Karpas-422 (cell line): Measurements from ENCODE around the gene TUBA4A. TPM values are rescaled to one million over a fixed set of nuclear protein-coding genes. Genes with fewer than 3 reads are reported as not detected.

Source experiments
- DNase-seq: peaks from one replicate; pipeline ENCODE4 v3.0.0-alpha.2; 2015
- H2AFZ ChIP-seq: fragments of 200-600 bp; sonication (generic); 2 replicates; pipeline ENCODE4 v1.6.1; 2014; ENCODE audit warnings: antibody characterized with exemption, low read length, mixed read lengths
- H3K27ac ChIP-seq: fragments of 200-600 bp; sonication (generic); 2 replicates; pipeline ENCODE4 v1.5.1; 2014; ENCODE audit warnings: mild to moderate bottlenecking, low read length, moderate library complexity
- H3K27me3 ChIP-seq: fragments of 200-600 bp; sonication (generic); 2 replicates; pipeline ENCODE4 v1.6.1; 2014; ENCODE audit warnings: low read length, mixed read lengths
- H3K36me3 ChIP-seq: fragments of 200-600 bp; sonication (generic); 2 replicates; pipeline ENCODE4 v1.6.1; 2014; ENCODE audit warnings: low read length, mixed read lengths; ENCODE audit not compliant: insufficient read depth
- H3K4me1 ChIP-seq: fragments of 200-600 bp; sonication (generic); 2 replicates; pipeline ENCODE4 v1.6.1; 2014; ENCODE audit warnings: mild to moderate bottlenecking, low read length, mixed read lengths
- H3K4me2 ChIP-seq: fragments of 200-600 bp; sonication (generic); 2 replicates; pipeline ENCODE4 v1.6.1; 2014; ENCODE audit warnings: low read length, low read depth, mild to moderate bottlenecking; ENCODE audit not compliant: poor library complexity, severe bottlenecking
- H3K4me3 ChIP-seq: fragments of 200-600 bp; sonication (generic); 2 replicates; pipeline ENCODE4 v1.5.1; 2014; ENCODE audit warnings: mild to moderate bottlenecking, antibody characterized with exemption, low read length, mixed read lengths
- H3K79me2 ChIP-seq: fragments of 200-600 bp; sonication (generic); 2 replicates; pipeline ENCODE4 v1.6.1; 2014; ENCODE audit warnings: mild to moderate bottlenecking, low read length, mixed read lengths
- H3K9ac ChIP-seq: fragments of 200-600 bp; sonication (generic); 2 replicates; pipeline ENCODE4 v1.6.0; 2014; ENCODE audit warnings: low read length
- H3K9me2 ChIP-seq: fragments of 200-600 bp; sonication (generic), shearing (Covaris generic); replicated peaks from 2 replicates; pipeline ENCODE4 v1.6.0; 2014; ENCODE audit warnings: mild to moderate bottlenecking, low read length, moderate library complexity; ENCODE audit not compliant: insufficient read depth
- H3K9me3 ChIP-seq: fragments of 300-700, 200-600 bp; sonication (generic); 2 replicates; pipeline ENCODE4 v1.6.1; 2014; ENCODE audit warnings: low read length, mixed read lengths
- H4K20me1 ChIP-seq: fragments of 200-600 bp; sonication (generic); 2 replicates; pipeline ENCODE4 v1.6.1; 2014; ENCODE audit warnings: mild to moderate bottlenecking, antibody characterized with exemption, low read length, low read depth; ENCODE audit not compliant: insufficient read depth
- total RNA-seq: library from RNA; depleted of rRNA; stranded (reverse); fragments of >200 nt; shearing (Covaris generic); gene quantifications from 2 replicates; pipeline ENCODE4 v1.2.3, GENCODE V29; 2014; ENCODE audit warnings: low replicate concordance

The TUBA4A gene
- total RNA-seq, 1 experiment from 2014 or later = 61.8 TPM

DNA sequence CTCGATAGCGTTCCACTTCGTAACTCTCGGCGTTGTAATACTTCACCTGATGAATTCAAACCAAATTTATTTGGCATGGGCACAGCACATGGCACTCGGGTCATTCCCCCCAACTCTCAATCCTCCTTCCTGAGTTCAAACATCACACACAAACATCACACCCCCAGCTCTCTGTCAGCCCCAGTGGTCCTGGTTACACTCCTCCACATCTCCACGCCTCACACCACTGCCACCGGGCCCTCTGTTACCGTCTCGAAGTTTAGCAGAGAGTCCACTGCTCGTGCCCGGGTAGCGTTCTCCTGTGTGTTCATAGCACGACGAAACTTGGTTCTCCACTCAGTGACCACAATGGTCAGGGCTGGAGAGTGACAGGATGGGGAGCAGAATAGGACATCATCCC lies 39.6 kb downstream of the TUBA4A start:
- peaks cover 27% of the 10 kb centered on the region for H3K79me2 ChIP-seq
- H3K9ac ChIP-seq = no peak overlapping the region
- no peak for DNase-seq
- no peak overlapping the region for H3K4me3 ChIP-seq
- no peaks in the 10 kb centered on the region for H3K9me2 ChIP-seq
- H3K4me2 ChIP-seq = no peak overlapping the region
- H3K27me3 ChIP-seq = no peaks in the 10 kb centered on the region
- no peak overlapping the region for H2AFZ ChIP-seq
- H3K4me1 ChIP-seq = peaks cover 24% of the 10 kb centered on the region
- no peaks in the 10 kb centered on the region for H4K20me1 ChIP-seq
- H3K27ac ChIP-seq = no peak overlapping the region
- H3K9me3 ChIP-seq = no peaks in the 10 kb centered on the region
- H3K36me3 ChIP-seq = peaks cover 23% of the 10 kb centered on the region

GRCh38 chr2:219213486-219214071 lies 40.1 kb downstream of the TUBA4A start:
- H3K36me3 ChIP-seq = peaks cover 27% of the 10 kb centered on the region
- H3K9me2 ChIP-seq = no peaks in the 10 kb centered on the region
- H2AFZ ChIP-seq = no peak overlapping the region
- no peaks in the 10 kb centered on the region for H3K27me3 ChIP-seq
- H4K20me1 ChIP-seq = no peaks in the 10 kb centered on the region
- H3K9me3 ChIP-seq = no peaks in the 10 kb centered on the region
- no peak overlapping the region for H3K9ac ChIP-seq
- H3K79me2 ChIP-seq = peaks cover 27% of the 10 kb centered on the region
- H3K4me1 ChIP-seq = peaks cover 20% of the 10 kb centered on the region
- H3K4me3 ChIP-seq = no peak overlapping the region
- H3K4me2 ChIP-seq = no peak overlapping the region
- no peak overlapping the region for H3K27ac ChIP-seq
- DNase-seq = peak; percentile 16

- Histone ChIP-seq H3K9me2 (no peaks in the 10 kb centered on the region), H3K79me2 (peaks cover 22% of the 10 kb centered on the region), H2AFZ (no peak overlapping the region), H3K9me3 (no peaks in the 10 kb centered on the region), H3K9ac (no peak overlapping the region), H3K4me1 (peaks cover 15% of the 10 kb centered on the region), H3K27ac (no peak overlapping the region), H3K27me3 (no peaks in the 10 kb centered on the region), H3K36me3 (peaks cover 31% of the 10 kb centered on the region), H3K4me2 (no peak overlapping the region), H3K4me3 (no peak overlapping the region), H4K20me1 (no peaks in the 10 kb centered on the region)
- DNase-seq = peak; percentile 6
Measured at GRCh38 chr2:219213026-219213415, 40.7 kb downstream of the TUBA4A start.

DNA sequence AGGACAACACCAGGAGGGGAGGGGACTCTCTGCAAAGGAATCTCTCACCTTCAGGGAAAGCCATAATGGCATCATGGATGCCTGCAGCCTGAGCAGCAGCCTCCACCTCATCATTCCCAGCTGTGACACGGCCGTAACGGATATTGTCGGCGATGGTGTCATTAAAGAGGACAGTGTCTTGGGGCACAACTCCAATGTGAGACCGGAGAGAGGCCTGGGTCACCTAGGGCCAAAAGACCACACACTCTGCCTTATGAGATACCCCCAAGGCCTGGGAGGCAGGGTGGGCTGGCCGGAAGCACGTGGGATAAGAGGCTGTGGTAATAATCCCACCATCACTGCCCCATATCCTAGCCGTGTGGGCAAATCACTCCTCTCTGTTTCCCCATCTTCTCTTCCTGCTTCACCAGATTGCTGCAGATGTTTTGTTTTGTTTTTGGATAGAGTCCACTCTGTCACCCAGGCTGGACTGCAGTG lies 42.8 kb downstream of the TUBA4A start:
- H3K4me2 ChIP-seq = no peak overlapping the region
- no peak overlapping the region for H3K27ac ChIP-seq
- no peaks in the 10 kb centered on the region for H3K9me3 ChIP-seq
- 0 out of 2 replicates have a peak, but pooled peaks cover 6% of the 10 kb centered on the region for H3K79me2 ChIP-seq
- no peak overlapping the region for H3K4me3 ChIP-seq
- DNase-seq = peak; percentile 32
- no peaks in the 10 kb centered on the region for H3K27me3 ChIP-seq
- peaks cover 14% of the 10 kb centered on the region for H3K4me1 ChIP-seq
- H4K20me1 ChIP-seq = no peaks in the 10 kb centered on the region
- H2AFZ ChIP-seq = no peak overlapping the region
- peaks cover 31% of the 10 kb centered on the region for H3K36me3 ChIP-seq
- H3K9ac ChIP-seq = no peak overlapping the region
- H3K9me2 ChIP-seq = no peaks in the 10 kb centered on the region

- no peak overlapping the region for H2AFZ ChIP-seq
- H3K36me3 ChIP-seq = peaks cover 31% of the 10 kb centered on the region
- 0 out of 2 replicates have a peak, but pooled peaks cover 2% of the 10 kb centered on the region for H3K79me2 ChIP-seq
- no peak overlapping the region for H3K4me3 ChIP-seq
- H3K4me1 ChIP-seq = peaks cover 16% of the 10 kb centered on the region
- no peak overlapping the region for H3K9ac ChIP-seq
- H4K20me1 ChIP-seq = no peaks in the 10 kb centered on the region
- H3K9me3 ChIP-seq = no peaks in the 10 kb centered on the region
- H3K4me2 ChIP-seq = no peak overlapping the region
- H3K27ac ChIP-seq = no peak overlapping the region
- no peaks in the 10 kb centered on the region for H3K27me3 ChIP-seq
- peak; percentile 10 for DNase-seq
- H3K9me2 ChIP-seq = no peaks in the 10 kb centered on the region
Measured at GRCh38 chr2:219210196-219210885, 43.4 kb downstream of the TUBA4A start.

DNA sequence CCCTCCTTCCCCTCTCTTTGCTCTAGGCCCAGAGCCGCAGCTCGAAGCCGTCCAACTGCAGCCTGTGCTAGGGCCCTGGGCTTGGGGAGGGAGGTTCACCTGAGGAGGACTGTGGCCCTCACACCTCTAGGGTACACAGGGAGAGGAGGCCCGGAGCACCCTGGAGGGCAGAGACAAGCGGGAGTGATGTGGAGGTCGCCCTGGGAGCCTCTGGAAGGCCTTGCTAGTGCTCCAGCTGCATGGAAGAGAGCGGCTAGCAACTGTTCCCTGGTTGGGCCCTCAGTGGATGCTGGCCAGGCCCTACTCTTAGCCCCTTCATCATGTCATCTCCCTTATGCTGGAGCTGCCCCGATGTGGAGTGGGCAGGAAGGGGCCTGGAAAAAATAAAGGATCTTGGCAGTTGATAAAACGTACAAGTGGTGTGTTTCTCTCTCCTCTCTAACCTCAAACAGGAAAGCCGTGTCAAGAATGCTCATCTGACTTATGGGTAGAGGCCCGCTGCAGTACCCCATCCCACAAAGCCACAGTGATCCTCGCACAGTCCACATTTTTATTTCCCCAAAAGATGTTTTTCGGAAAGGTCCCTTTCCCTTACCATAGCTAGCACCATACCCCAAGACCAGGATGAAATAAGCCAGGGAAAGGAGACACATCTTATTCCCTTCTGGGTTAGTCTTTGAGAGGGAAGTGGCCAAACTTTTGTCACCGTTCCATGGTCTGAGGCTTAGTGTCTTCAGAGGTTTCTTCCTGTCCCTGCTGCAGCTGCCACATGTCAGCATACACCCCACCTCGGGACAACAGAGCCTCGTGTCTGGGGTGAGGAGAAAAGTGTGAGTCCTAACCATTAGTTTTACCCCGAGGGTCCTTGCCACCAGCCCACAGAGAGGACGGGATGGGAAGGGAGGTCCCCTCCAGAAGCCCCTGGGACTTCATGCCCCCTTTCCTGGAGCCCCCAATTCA lies 44.2 kb downstream of the TUBA4A start:
- Histone ChIP-seq H3K79me2 (no peaks in the 10 kb centered on the region), H3K36me3 (peaks cover 23% of the 10 kb centered on the region), H3K4me2 (no peak overlapping the region), H2AFZ (no peak overlapping the region), H3K27ac (no peak overlapping the region), H3K4me3 (no peak overlapping the region), H4K20me1 (no peaks in the 10 kb centered on the region), H3K9me3 (peaks cover 4% of the 10 kb centered on the region), H3K9ac (no peak overlapping the region), H3K9me2 (no peaks in the 10 kb centered on the region), H3K4me1 (peaks cover 16% of the 10 kb centered on the region), H3K27me3 (no peaks in the 10 kb centered on the region)
- peak; percentile 34 for DNase-seq

- Histone ChIP-seq H3K9ac (peak overlapping the region; percentile 86), H3K27ac (no peak overlapping the region)
Measured at GRCh38 chr2:219207884-219208740, 45.6 kb downstream of the TUBA4A start.

More at GRCh38 chr2:219207884-219208740, 45.6 kb downstream of the TUBA4A start:
- Histone ChIP-seq H4K20me1 (no peaks in the 10 kb centered on the region), H2AFZ (no peak overlapping the region), H3K4me1 (peaks cover 16% of the 10 kb centered on the region), H3K4me2 (peak overlapping the region; percentile 85), H3K36me3 (peaks cover 13% of the 10 kb centered on the region), H3K79me2 (no peaks in the 10 kb centered on the region), H3K4me3 (peak overlapping the region; percentile 76; the same call in 1 of the 2 replicates), H3K9me3 (peaks cover 6% of the 10 kb centered on the region), H3K27me3 (no peaks in the 10 kb centered on the region), H3K9me2 (no peaks in the 10 kb centered on the region)
- peak; percentile 37 for DNase-seq
